ENCODE results near the gene CATSPERB.
"Not testable (repeated sequence)": the region's sequence is repeated elsewhere in the genome, so short reads cannot be mapped to it uniquely, and the experiment has no call there.

DNA sequence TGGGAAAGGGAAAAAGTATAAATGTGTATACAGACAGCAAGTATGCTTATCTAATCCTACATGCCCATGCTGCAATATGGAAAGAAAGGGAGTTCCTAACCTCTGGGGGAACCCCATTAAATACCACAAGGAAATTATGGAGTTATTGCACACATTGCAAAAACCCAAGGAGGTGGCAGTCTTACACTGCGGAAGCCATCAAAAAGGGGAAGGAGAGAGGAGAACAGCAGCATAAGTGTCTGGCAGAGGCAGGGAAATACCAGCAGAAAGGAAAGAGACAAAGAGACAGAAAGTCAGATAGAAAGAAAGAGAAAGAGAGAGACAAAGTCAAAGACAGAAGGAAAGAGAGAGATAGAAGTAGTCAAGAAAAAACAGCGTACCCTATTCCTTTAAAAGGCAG is 64.8 kb downstream of the CATSPERB start:
- TF ChIP-seq, protein P1, sequence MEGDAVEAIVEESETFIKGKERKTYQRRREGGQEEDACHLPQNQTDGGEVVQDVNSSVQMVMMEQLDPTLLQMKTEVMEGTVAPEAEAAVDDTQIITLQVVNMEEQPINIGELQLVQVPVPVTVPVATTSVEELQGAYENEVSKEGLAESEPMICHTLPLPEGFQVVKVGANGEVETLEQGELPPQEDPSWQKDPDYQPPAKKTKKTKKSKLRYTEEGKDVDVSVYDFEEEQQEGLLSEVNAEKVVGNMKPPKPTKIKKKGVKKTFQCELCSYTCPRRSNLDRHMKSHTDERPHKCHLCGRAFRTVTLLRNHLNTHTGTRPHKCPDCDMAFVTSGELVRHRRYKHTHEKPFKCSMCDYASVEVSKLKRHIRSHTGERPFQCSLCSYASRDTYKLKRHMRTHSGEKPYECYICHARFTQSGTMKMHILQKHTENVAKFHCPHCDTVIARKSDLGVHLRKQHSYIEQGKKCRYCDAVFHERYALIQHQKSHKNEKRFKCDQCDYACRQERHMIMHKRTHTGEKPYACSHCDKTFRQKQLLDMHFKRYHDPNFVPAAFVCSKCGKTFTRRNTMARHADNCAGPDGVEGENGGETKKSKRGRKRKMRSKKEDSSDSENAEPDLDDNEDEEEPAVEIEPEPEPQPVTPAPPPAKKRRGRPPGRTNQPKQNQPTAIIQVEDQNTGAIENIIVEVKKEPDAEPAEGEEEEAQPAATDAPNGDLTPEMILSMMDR (IDR thresholded peaks at IDR 0.05) = not testable (repeated sequence)
- TF ChIP-seq POLR2AphosphoS5 (IDR thresholded peaks at IDR 0.05) = not testable (repeated sequence)

Measured in esophagus muscularis mucosa (tissue), 3 donors.